ENCODE measurements around the gene ARID1B. TPM values are rescaled to one million over a fixed set of nuclear protein-coding genes. Genes with fewer than 3 reads are reported as not detected.

Gene ARID1B
- total and polyA plus RNA-seq, 2 of the 4 experiments (the other 2 are of a cell fraction) = 14.5 to 20.1 TPM

- H3K23ac ChIP-seq (ENCODE audit: low read depth, low read length) = peak overlapping the region; percentile 41; the same call in 1 of the 2 replicates
- H2BK120ac ChIP-seq (ENCODE audit: low read depth, low read length) = no peak overlapping the region
- H3K4me3 ChIP-seq (ENCODE audit: insufficient read depth, low read depth, low read length) = peak overlapping the region; percentile 18
- no peak overlapping the region for H2AK5ac ChIP-seq (ENCODE audit: low read depth, low read length)
- no peaks in the 10 kb centered on the region for H3K9me3 ChIP-seq (ENCODE audit: control insufficient read depth, insufficient read depth, low read length)
- no peak overlapping the region for H2BK15ac ChIP-seq (ENCODE audit: low read depth, low read length)
- peak overlapping the region; percentile 65 for H2BK5ac ChIP-seq (ENCODE audit: low read depth, low read length, poor library complexity, severe bottlenecking)
- ATAC-seq (ENCODE audit: low read depth) (no peak), DNase-seq (no peak)
- H3K56ac ChIP-seq (ENCODE audit: extremely low read depth, insufficient read depth, low read length) = no peak overlapping the region
- H3K4ac ChIP-seq (ENCODE audit: low read depth, low read length) = no peak overlapping the region
- ChIA-PET CTCF (no interaction called here), POLR2A (ENCODE audit: unreplicated experiment) (no interaction called here)
- H3K9ac ChIP-seq (ENCODE audit: low read depth, low read length) = peak overlapping the region; percentile 58; the same call in 1 of the 2 replicates
- no peak overlapping the region for H4K5ac ChIP-seq (ENCODE audit: low read depth, low read length)
- peaks cover 5 to 24% of the 10 kb centered on the region in 2 experiments; a peak in 2 of 4 replicates for H3K79me1 ChIP-seq (ENCODE audit: low read depth in 1 of 2, low read length in 2 of 2)
- H3K27ac ChIP-seq (ENCODE audit: insufficient read depth, low read length) = peak overlapping the region; percentile 28; the same call in 1 of the 2 replicates
- H3K14ac ChIP-seq (replicated peaks; ENCODE audit: low read depth, low read length) = 0 out of 2 replicates have a peak overlapping the region, but pooled peaks have one; percentile 17
- dilution Hi-C loops (cut with HindIII; ENCODE audit: low sequenced_read_pairs, unreplicated experiment) (no loop called here), intact Hi-C loops (cut with micrococcal nuclease) (loop anchor here (2.0 to 5.0 kb wide), 2 partner anchors 171 to 400 kb away; no protein-coding TSS in a partner anchor), in situ Hi-C loops (cut with MboI; ENCODE audit: low sequenced_read_pairs) (loop anchor here (10.0 kb wide), 2 partner anchors 173 to 233 kb away; no protein-coding TSS in a partner anchor)
- H3K4me2 ChIP-seq (ENCODE audit: low read depth, low read length) = peak overlapping the region; percentile 99
- H4K91ac ChIP-seq (ENCODE audit: insufficient read depth, low read depth, low read length) = no peak overlapping the region
- H2AFZ ChIP-seq (replicated peaks; ENCODE audit: low read length, poor library complexity) = no peak overlapping the region
- H4K8ac ChIP-seq (ENCODE audit: low read depth in 2 of 2, low read length in 2 of 2) = no peak overlapping the region; a peak in 1 of 4 replicates
- H3K27me3 ChIP-seq (ENCODE audit: control insufficient read depth, insufficient read depth, low read length) = no peaks in the 10 kb centered on the region
- H2AK9ac ChIP-seq (replicated peaks; ENCODE audit: low read depth, low read length, poor library complexity) = no peak overlapping the region
- no peak overlapping the region for H3K18ac ChIP-seq (ENCODE audit: low read depth, low read length)
- peaks cover 3% of the 10 kb centered on the region for H3K4me1 ChIP-seq (ENCODE audit: control insufficient read depth, insufficient read depth, low read length)
- WGBS, 2 experiments (ENCODE audit: extremely low coverage in 2 of 2, insufficient read length in 1 of 2) = 0% methylated on average over 1 of the region's 8 CpGs; no CpG with 5 or more reads in 1 of the 2 experiments
- H2BK20ac ChIP-seq (ENCODE audit: low read depth, low read length) = no peak overlapping the region
- H3K9me1 ChIP-seq (ENCODE audit: insufficient read depth, low read length) = peaks cover 3% of the 10 kb centered on the region; the same call in 1 of the 2 replicates
- no TSS peak for BruUV-seq (replicated peaks)
- H4K20me1 ChIP-seq (ENCODE audit: insufficient read depth, low read length) = peaks cover 47% of the 10 kb centered on the region
- peaks cover 2% of the 10 kb centered on the region for H3K36me3 ChIP-seq (ENCODE audit: control insufficient read depth, insufficient read depth, low read length)
- no peak for TF ChIP-seq FOS (IDR thresholded peaks at IDR 0.05; ENCODE audit: low read depth, low read length)
- no peak for TF ChIP-seq ELK1 (IDR thresholded peaks at IDR 0.05; ENCODE audit: borderline replicate concordance, low read depth, low read length)
- TF ChIP-seq CEBPB (IDR thresholded peaks at IDR 0.05; ENCODE audit: low read depth, low read length) = no peak
- TF ChIP-seq, protein P1, sequence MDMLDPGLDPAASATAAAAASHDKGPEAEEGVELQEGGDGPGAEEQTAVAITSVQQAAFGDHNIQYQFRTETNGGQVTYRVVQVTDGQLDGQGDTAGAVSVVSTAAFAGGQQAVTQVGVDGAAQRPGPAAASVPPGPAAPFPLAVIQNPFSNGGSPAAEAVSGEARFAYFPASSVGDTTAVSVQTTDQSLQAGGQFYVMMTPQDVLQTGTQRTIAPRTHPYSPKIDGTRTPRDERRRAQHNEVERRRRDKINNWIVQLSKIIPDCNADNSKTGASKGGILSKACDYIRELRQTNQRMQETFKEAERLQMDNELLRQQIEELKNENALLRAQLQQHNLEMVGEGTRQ (IDR thresholded peaks at IDR 0.05; ENCODE audit: low read depth, low read length) = no peak
- no peak for TF ChIP-seq NFE2L2 (IDR thresholded peaks at IDR 0.05; ENCODE audit: low read depth, low read length)
- TF ChIP-seq RCOR1 (IDR thresholded peaks at IDR 0.05; ENCODE audit: insufficient replicate concordance, low read length) = no peak
- no peak for TF ChIP-seq POLR2A (IDR thresholded peaks at IDR 0.05; ENCODE audit: low read depth, low read length)
- TF ChIP-seq RAD21 (IDR thresholded peaks at IDR 0.05; ENCODE audit: low read length) = no peak
- no peak for TF ChIP-seq MAFK (IDR thresholded peaks at IDR 0.05; ENCODE audit: low read depth, low read length)
- TF ChIP-seq RFX5 (IDR thresholded peaks at IDR 0.05; ENCODE audit: low read depth, low read length) = no peak
- TF ChIP-seq BHLHE40 (IDR thresholded peaks at IDR 0.05; ENCODE audit: low read depth, low read length) = no peak
- TF ChIP-seq SMC3 (IDR thresholded peaks at IDR 0.05; ENCODE audit: low read depth, low read length) = no peak
- TF ChIP-seq CTCF (conservative IDR thresholded peaks at IDR 0.05; ENCODE audit: low read depth, low read length) = no peak
- no peak for TF ChIP-seq MXI1 (IDR thresholded peaks at IDR 0.05; ENCODE audit: borderline replicate concordance, low read depth, low read length)
Observed at GRCh38 chr6:156781861-156782631, 4.9 kb downstream of the ARID1B start.

Data from IMR-90 (cell line).